HG02642 (cell line): Measurements from ENCODE around the gene MDN1.
"Not testable (repeated sequence)": the region's sequence is repeated elsewhere in the genome, so short reads cannot be mapped to it uniquely, and the experiment has no call there.

Experiments
- ATAC-seq: cut with Tn5 transposase; IDR thresholded peaks from one replicate; pipeline ENCODE4 v1.9.1; 2021; ENCODE audit warnings: mild to moderate bottlenecking; ENCODE audit not compliant: unreplicated experiment, poor library complexity

MDN1 gene

GRCh38 chr6:89781070-89782034, 38.2 kb downstream of the MDN1 start:
- no peak for ATAC-seq

GRCh38 chr6:89777455-89777854, 42.1 kb downstream of the MDN1 start:
- ATAC-seq = no peak

GRCh38 chr6:89776583-89777233, 42.9 kb downstream of the MDN1 start:
- ATAC-seq = no peak

- ATAC-seq = no peak
Observed at GRCh38 chr6:89775150-89775549, 44.4 kb downstream of the MDN1 start.

- ATAC-seq = no peak
Observed at GRCh38 chr6:89769572-89769971, 50.0 kb downstream of the MDN1 start.

GRCh38 chr6:89768324-89768723, 51.3 kb downstream of the MDN1 start:
- ATAC-seq = no peak

GRCh38 chr6:89763550-89763949, 56.0 kb downstream of the MDN1 start:
- no peak for ATAC-seq

GRCh38 chr6:89758830-89759229, 60.8 kb downstream of the MDN1 start:
- ATAC-seq = no peak

- no peak for ATAC-seq
Observed at GRCh38 chr6:89750338-89750737, 69.3 kb downstream of the MDN1 start.

- ATAC-seq = no peak
Observed at GRCh38 chr6:89749918-89750317, 69.7 kb downstream of the MDN1 start.

- ATAC-seq = no peak
Observed at GRCh38 chr6:89745716-89746115, 73.9 kb downstream of the MDN1 start.

GRCh38 chr6:89745096-89745495, 74.5 kb downstream of the MDN1 start:
- ATAC-seq = no peak

- ATAC-seq = no peak
Observed at GRCh38 chr6:89736893-89737292, 82.7 kb downstream of the MDN1 start.

GRCh38 chr6:89734526-89734925, 85.1 kb downstream of the MDN1 start:
- ATAC-seq = no peak

- ATAC-seq = no peak
Observed at GRCh38 chr6:89731924-89732567, 87.5 kb downstream of the MDN1 start.

- ATAC-seq = not testable (repeated sequence)
Observed at GRCh38 chr6:89731262-89731661, 88.3 kb downstream of the MDN1 start.

GRCh38 chr6:89729818-89730217, 89.8 kb downstream of the MDN1 start:
- peak; percentile 86 for ATAC-seq

- no peak for ATAC-seq
Observed at GRCh38 chr6:89727501-89727900, 92.1 kb downstream of the MDN1 start.

- ATAC-seq = no peak
Observed at GRCh38 chr6:89724981-89725380, 94.6 kb downstream of the MDN1 start.

- ATAC-seq = no peak
Observed at GRCh38 chr6:89723046-89723445, 96.5 kb downstream of the MDN1 start.

GRCh38 chr6:89716532-89716931, 103.1 kb downstream of the MDN1 start:
- ATAC-seq = no peak
